Caki2 (cell line): ENCODE measurements around the gene WNK3. TPM values are rescaled to one million over a fixed set of nuclear protein-coding genes. Genes with fewer than 3 reads are reported as not detected.

ENCODE experiments used
- DNase-seq: peaks from one replicate; pipeline ENCODE4 v3.0.0-alpha.2; 2015; ENCODE audit warnings: low read depth
- in situ Hi-C: cut with HindIII; loops from 2 replicates; pipeline ENCODE4 v1.10.0; 2016; ENCODE audit warnings: low sequenced_read_pairs, low pct_unique_long_range_greater_than_20kb, mixed read lengths
- total RNA-seq: library from RNA; depleted of rRNA; stranded (reverse); fragments of >200 nt; shearing (Covaris generic); gene quantifications from 2 replicates; pipeline ENCODE4 v1.2.3, GENCODE V29; 2014; ENCODE audit warnings: low replicate concordance; rRNA removed

WNK3 gene
- total RNA-seq, 1 experiment from 2014 or later = 2.7 TPM

- in situ Hi-C loops = no loop called here
- DNase-seq = peak; percentile 3
Measured at GRCh38 chrX:54180403-54180802, 177.4 kb downstream of the WNK3 start.

GRCh38 chrX:54178100-54178940 is 179.5 kb downstream of the WNK3 start:
- in situ Hi-C loops = no loop called here
- DNase-seq = peak; percentile 28

- in situ Hi-C loops = no loop called here
- DNase-seq = no peak
Measured at GRCh38 chrX:54177306-54177705, 180.5 kb downstream of the WNK3 start.

- no peak for DNase-seq
- in situ Hi-C loops = no loop called here
Measured at GRCh38 chrX:54173791-54174190, 184.1 kb downstream of the WNK3 start.

GRCh38 chrX:54172455-54172854 is 185.4 kb downstream of the WNK3 start:
- in situ Hi-C loops = no loop called here
- no peak for DNase-seq

- in situ Hi-C loops = no loop called here
- DNase-seq = no peak
Measured at GRCh38 chrX:54171527-54172250, 186.2 kb downstream of the WNK3 start.

- no peak for DNase-seq
- in situ Hi-C loops = no loop called here
Measured at GRCh38 chrX:54171091-54171490, 186.8 kb downstream of the WNK3 start.

GRCh38 chrX:54166915-54167314 is 190.9 kb downstream of the WNK3 start:
- no peak for DNase-seq
- in situ Hi-C loops = no loop called here

- no peak for DNase-seq
- in situ Hi-C loops = no loop called here
Measured at GRCh38 chrX:54157561-54157960, 200.3 kb downstream of the WNK3 start.

Other genes with a start within 250 kb of the WNK3 start
- 1.9 and 2.8 TPM in 2 replicates for gene FAM120C, start 174.8 kb downstream of the WNK3 start, total RNA-seq
- gene TSR2, start 82.4 kb upstream of the WNK3 start, total RNA-seq = 23.7 and 45.3 TPM in 2 replicates
- gene FGD1, start 138.2 kb upstream of the WNK3 start, total RNA-seq = 14.4 and 17.2 TPM in 2 replicates
- gene GNL3L, start 172.2 kb upstream of the WNK3 start, total RNA-seq = 12.9 and 14.4 TPM in 2 replicates